HG03342 (cell line): ENCODE results near the gene PHACTR1.

Source experiments
- ATAC-seq: cut with Tn5 transposase; IDR thresholded peaks from one replicate; pipeline ENCODE4 v1.9.1; 2021; ENCODE audit warnings: mild to moderate bottlenecking, moderate library complexity; ENCODE audit not compliant: unreplicated experiment

The PHACTR1 gene

DNA sequence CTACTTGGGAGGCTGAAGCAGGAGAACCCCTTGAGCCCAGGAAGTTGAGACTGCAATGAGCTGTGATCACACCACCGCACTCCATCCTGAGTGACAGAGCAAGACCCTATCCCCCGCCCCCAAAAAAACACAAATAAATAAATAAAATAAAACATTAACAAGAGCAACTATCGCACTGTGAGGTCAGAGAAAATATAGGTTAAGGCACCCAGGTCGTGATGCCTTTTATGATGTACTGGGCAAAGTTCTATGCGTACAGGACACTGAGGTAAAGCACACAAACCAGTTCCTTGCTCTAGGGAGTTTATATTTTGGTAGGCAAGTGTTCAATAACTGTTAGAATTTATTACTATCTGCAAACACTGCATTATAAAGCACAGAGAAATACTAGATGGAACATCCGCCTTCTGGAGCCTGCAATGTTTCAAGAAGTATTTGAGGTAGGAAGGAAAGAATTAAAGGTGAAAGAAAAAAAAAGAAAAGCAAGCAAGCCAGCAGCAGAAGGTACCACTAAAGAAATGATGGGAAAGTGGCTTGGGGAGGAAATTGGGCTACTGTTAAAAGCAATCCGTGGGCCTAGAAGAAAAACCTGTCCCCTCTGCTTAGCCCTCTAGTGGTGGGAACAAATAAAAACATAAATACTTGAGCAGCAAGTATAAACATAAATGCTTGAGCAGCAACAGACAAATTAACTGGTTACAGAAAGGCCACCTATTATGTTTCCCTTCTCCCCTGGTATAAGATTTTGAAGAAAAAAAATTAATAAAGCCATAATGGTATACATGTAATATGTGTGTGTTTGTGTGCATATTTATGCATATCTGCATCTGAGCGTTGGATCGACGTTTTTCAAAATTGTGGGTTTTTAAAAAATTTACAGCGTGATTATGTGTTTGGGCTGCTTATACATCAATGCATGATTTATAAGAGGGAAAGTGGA, 128.0 kb downstream of the PHACTR1 start:
- ATAC-seq: no peak

DNA sequence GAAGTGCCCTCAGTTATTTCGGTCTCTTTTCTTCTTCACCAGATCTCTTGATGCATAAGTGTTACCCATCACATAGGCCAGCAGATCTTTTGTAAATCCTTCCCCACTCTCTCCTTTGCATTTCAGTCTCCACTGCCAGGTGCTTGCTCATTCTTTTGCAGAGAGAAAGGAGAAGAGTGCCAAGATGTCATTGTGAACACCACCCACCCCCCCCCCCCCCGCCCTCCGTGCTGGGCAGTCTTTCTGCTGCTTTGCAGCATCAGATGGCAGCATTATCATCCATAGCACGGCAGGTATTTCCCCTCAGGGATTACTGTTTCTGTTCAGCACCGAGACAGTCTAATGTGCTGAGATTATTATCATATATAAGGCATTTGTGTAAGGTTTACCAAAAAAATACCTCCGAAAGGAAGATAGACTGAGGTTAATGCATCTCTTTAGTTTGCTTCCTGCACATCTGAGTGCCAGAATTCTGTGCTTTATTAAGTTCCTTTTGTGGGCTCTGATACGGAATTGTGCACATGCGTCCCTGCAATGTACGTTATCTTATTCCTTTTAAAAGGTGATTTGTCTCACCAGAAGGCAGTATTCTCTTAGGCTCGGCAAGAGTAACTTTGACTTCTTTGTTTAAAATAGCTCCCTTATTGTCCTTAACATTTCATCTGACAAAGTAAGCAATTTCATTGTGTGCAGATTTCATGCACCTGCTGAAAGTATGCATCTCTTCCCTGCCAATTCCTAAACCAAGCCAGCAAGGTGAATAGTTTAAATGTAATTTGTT, 128.8 kb downstream of the PHACTR1 start:
- no peak for ATAC-seq

DNA sequence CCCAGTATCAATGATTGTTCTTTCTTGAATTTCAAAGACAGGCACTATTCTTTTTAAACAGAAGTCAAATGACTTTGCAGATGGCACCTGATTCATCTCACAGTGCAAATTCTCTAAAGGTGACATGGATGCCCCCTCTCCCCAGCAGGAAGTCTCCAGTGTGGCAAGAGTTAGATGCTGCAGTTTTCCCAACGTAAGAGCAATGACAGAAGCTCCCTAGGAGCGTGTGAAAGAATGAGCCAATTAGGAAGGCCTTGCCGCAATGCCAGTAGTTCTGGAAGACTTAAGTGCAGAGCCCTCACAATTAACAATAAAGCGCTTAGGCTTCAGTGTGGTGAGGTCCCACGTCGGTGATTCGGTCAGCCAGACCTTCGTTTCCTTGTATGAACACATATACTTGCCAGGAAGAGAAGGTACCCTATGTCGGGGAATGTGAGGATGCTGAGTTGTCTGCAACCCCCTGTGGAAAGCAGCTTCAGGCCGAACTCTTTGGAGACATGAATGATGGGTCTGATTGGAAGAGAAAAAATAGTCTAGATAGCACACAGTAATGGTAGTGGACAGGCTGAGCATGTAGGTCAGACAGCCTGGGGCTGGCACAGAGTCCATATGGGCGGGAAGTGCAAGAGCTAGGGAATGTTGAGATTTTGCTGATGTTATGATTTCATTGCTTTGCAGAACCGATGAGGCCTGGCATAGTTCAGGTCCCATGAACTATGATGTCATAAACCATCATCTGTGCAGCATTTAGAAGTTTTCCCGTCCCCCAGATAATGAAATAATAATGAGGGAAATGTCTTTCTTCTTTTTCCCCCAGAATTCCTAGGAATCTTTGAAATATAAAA, 132.6 kb downstream of the PHACTR1 start:
- ATAC-seq: no peak

DNA sequence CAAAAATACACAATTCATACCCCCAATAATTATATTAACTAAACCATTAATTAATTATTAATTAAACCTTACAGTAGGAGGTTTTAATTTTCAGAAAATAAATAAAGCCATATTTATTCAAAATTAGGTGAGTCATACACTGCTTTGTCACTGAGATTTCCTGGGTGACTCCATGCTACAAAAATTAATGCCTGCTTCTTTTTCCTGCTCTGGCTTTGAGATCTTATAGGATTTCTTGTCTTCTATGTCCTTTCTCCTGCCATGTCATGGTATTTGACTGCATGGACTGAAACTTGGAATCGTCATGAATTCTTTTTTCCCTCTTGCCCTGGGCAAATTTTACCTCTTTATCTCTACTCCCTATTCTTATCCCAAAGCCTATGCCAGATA, 133.2 kb downstream of the PHACTR1 start:
- no peak for ATAC-seq

DNA sequence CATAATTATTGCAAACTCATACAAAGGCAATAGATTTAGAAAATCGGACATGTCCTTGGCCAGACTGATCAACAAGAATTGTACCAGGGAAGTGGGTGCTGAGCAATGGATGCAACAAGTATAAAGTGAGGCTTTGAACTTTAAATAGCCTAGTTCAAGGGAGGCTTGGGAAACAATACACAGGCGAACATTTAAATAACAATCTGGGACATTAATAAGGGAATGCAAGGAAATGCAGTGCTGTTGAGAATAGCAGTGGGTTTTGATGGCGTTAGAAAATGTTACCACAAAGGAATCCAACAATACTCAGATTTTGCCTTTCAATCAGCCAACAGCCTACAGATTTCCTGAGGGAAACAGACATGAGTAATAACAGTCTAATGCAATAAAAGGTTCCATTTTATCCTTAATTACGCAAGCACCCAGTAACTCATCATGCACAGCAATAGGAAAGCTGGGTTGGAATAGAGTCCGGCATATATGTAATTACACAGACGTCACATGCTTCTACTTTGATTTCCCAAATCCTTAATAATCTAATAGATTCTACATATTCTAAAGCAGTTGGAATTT, 134.6 kb downstream of the PHACTR1 start:
- no peak for ATAC-seq

DNA sequence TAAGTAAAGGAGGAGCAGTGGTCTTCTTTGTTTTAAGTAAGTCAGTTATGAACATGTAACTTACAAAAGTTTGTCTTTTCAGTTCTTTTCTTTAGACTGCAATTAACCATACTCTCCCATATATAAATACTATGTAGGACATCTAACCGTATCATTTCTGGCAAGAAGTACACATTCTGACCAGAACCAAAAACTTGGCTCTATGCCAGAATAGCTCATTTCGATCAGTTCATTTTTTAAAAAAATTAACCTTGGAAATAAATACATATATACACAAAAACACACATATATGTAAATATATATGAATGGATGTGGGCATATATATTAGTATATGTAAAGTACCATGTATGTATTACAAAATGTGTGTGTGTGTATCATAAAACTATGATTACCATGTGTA, 145.0 kb downstream of the PHACTR1 start:
- no peak for ATAC-seq

DNA sequence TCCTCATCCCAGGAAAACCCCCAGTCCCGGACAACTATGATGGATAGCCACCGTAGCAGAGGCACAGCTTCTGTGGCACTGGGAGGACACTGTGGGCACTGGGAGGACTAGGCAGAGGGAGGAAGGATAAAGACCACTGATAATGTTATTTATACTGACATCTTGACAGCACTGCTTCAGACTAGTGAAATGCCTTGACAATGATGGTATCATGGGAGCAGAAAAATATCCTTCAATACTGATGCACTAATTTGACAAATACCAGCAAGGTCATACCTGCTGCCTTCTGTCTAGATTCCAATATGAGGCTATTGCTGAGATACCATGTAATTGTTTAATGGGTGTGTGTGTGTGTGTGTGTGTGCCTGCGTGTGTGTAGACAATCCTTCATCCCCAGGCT, 148.6 kb downstream of the PHACTR1 start:
- no peak for ATAC-seq

DNA sequence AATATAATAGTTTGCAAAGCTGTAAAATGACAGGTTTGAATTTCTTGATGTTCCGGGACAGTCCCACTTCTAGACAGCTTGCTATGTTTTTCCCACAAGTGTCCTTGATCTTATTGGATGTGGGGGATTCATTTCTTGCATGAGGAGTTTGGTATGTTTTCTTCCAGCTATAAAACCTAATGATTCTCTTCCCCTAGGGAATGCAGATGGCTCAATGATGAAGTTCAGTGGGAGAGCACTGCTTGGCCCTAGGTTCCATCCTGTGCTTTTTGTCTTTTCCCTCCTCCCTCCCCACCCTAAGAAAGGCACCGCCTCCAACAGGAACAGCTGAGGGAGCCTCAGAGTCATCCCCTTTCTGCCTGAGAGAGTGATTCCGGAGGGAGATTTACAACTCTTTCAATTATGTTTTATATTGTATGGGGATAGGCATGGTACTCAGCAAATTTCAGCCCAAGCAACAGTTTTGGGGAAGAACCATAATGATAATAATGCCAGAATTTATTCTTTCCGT, 149.2 kb downstream of the PHACTR1 start:
- no peak for ATAC-seq

DNA sequence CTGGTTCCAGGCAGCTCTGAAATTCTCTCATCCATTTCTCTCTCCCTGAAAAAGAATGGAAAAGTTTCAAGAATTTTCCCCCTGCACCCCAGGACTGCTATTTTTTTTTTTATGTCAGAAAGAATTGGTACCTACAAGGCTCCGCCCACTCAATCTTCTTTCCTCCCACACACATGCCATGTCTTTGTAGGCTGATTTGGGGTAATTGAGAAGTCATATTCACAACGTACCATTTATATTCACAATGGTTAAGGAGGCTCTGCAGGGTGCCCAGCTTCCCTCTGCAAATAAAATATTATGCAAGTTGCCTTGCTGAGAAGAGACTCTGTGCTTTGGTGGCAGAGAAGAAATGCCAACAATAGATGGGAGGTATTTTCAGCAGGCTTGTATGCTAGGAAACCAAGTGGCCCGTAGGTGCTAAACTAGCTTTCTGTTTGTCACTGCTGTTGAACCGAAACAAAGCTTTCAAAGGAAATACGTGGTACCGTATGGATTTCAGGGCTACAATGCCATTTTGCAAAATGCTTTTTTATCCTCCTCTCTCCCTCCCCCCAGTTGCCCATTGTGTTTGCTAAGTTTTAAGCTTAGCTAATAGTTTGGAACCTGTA, 150.0 kb downstream of the PHACTR1 start:
- ATAC-seq: no peak

DNA sequence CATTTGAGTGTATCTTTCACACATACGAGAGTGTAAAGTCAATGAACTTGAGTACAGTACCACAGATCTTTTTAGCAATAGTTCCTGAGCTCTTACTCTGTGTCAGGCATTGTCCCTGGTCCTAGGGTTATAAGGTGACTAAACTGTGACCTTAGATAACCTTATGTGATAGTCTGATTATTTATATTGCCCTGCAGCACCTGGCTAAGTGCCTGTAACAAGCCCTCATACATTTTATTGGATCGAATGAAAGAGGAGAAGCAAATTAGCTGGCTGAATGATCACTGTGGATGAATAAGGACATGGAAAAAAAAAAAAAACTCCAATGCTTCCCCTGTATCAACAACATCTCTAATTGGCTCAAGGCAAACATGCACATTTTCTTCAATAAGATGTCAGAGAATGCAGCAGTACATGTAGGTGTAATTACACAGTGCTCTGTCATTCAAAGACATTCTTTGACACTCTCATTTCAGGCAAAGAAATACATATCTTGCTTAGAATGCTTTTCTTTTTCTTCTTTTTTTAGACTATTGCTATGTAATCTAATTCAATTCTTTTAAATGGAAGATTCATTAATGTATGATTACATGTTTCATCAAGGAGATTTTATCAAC, 153.4 kb downstream of the PHACTR1 start:
- ATAC-seq: no peak

DNA sequence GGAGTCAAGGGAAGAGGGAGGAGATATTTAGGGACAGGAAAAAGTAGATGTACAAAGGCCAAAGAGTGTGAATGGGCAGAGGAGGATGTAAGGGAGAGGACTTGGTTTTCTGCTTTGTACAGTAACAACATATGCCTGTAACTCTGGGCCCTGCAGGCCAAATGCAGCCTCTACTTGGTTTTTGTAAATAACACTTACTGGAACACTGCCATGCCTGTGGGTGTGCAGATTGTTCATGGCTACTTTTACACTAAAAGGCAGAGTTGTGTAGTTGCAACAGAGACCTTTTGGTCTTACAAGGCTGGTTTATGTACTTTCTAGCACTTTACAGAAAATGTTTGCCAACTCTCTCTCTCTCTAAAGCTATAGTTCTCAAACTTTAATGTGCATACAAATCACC, 157.1 kb downstream of the PHACTR1 start:
- ATAC-seq: no peak

DNA sequence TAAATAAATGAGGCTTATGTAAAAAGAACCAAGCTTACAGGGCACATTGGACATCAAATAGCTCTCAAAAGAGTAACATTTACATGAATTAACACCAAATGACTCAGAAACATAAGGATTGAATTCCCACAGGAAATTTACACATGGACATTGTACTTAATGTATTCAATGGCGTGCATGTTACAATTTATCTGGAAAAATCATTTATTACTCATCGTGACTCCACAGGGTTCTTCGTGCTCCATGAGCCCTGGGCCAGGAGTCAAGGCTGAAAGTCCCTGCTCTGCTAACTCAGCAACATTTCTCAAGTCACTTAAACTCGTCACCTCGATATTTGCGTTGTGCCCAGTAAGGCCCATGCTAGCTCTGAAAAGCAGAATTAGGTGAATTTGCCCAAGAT, 158.5 kb downstream of the PHACTR1 start:
- no peak for ATAC-seq

DNA sequence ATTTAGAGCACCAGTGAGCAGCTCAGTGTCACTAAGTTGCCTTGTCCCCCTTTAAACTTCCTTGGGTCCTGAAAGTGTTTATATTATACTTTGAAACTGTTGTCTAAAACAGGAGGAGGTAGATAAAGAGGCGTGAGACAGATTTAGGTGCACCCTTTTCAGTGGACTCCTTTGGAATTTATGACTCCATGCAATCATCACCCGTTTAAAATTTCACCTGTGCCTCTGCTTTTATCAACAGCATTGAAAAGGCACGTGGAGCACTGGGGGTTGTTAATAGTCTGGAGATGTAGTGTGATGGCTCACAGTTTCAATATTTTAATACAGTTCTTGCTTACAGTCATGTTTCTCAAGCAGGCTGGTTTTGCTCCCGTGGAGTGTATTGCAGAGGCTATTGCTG, 162.2 kb downstream of the PHACTR1 start:
- ATAC-seq: no peak

DNA sequence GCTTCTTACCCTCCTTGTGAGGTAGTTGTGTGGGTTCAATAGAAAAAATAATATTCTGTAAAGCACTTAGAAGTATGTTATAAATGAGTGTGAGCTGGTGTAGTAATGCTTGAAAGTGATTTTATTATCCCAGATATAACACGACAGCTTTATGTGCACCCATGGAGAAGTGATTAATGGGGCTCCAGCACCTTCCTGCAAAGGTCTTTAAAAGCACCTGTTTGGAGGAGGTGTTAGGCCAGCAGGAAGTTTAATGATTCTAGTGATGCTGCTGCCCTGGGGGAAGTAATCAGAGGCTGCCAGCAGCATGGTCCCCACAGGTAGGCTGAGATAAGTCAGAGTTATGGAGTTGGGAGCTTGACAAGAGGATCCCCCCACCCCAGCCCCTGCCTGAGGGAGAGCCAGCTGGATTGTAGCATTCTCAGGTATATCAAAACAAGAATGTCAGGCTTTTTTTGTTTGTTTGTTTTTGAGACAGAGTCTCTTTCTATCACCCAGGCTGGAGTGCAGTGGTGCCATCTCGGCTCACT, 166.3 kb downstream of the PHACTR1 start:
- ATAC-seq: no peak

DNA sequence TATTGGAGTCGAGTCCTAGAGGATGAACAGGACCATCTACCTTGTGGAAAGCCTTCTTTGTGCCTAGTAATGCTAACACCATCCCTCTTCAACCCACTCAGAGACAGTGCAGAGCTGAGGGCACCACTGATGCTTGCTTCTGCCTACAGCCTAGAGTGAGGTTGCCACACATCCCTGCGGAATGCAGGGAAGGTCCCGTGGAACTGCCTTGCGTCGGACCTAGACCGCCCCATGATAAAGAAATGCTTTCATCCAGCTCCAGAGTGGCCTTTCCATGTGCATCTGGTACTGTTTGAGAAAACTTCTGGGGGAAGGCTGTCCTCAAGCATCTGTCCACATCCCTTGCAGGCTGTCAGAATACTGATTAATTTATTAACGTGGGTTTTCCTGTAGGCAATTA, 168.4 kb downstream of the PHACTR1 start:
- no peak for ATAC-seq

DNA sequence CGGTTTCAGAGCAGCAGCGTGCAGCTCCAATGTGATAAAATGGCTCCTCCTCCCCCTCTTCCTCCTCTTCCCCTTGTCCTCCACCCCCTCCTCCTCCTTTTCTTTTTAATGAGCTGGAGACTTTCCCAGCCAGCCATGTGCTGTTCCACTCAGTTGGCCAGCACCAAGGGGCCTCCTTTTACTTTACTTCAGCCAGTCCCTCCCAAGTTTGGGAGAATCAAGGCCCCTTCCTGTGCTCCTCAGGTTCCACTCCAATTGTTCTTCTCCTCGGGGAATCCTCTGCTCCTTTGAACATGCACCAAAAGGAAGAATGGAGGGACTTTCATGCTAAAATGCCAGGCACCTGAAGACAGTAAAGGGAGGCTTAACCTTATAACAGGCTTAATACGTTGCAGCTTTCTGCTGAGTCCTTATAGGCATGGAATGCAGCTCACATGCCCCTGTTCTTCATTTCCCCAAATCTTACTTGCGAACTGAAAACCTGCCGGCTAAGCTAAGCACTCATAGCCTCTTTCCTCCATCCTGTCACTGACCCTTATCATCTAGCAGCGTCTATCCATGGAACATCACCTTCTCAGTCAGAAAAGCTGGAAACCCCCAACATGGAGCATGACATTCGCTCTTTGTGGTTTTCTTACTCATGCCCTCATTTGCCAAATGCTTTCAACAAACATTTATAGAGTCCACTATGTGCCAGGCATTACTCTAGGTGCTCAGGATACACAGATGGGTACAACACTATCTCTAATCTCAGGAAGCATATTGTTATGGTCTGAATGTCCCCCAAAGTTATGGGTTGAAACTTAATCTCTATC, 170.6 kb downstream of the PHACTR1 start:
- ATAC-seq: no peak

DNA sequence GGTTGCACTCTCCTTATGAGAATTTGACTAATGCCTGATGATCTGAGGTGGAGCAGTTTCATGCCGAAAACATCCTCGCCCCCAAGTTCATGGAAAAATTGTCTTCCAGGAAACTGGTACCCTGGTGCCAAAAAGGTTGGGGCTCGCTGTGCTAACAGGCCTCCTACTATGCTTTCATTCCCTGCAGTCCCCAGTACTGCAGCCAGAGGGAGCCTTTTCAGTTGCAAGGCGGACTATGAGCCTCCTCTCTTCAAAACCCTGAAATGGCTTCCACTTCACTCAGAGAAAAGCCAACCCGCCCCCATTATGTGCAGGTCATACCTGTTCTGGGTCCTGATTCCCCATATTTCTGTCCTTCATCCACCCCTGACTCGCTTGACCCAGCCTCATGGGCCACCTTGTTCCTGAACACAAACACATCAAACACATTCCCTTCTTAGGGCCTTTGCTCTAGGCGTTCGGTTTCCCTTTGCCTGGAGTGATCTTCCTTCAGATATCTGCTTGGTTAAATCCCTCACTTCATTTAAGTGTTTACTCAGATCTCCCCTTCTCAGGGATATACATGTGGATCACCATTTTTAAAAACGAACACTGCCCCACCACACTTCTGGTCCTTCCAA, 173.7 kb downstream of the PHACTR1 start:
- ATAC-seq: no peak

DNA sequence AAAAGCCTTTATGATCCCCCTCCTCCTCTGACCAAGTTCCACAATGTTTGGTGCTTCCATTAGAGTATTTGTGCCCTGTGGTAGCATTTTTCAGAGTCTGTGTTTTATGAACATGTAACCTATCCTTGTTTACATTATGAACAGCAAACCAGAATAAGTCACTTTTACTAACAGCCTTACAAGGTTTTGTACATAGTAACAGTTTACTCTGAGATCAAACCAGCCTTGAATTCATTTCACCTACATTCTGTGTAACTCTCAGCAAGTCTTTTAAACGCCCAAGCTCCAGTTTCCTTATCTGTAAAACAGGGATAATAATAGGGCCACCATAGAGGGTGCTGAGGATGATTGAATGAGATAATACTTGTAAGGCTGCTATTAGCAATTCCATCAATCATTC, 175.0 kb downstream of the PHACTR1 start:
- no peak for ATAC-seq
